Small intestine (tissue), 16 donors: ENCODE measurements around the gene ALLC. TPM values are rescaled to one million over a fixed set of nuclear protein-coding genes. Genes with fewer than 3 reads are reported as not detected.
"Not testable (repeated sequence)": the region's sequence is repeated elsewhere in the genome, so short reads cannot be mapped to it uniquely, and the experiment has no call there.

Source experiments
- DNase-seq, 2 donors: peaks; one replicate each; pipeline versions ENCODE4 v3.0.0 to v3.0.0-alpha.2; 2013
- FAIRE-seq: peaks from 2 replicates; lab custom pipeline; 2012; peaks lifted over from hg19 to GRCh38; lab: Jason Lieb, UNC
- H3K27ac ChIP-seq, 3 donors: one replicate each; pipeline ENCODE4 v1.5.1; 2013; ENCODE audit warnings: low read length in 2 of 3, mild to moderate bottlenecking in 2 of 3, control low read depth in 1 of 3, inconsistent platforms in 1 of 3, low read depth in 1 of 3, moderate library complexity in 1 of 3
- H3K27me3 ChIP-seq, 3 donors: one replicate each; pipeline ENCODE4 v1.6.1; 2013; ENCODE audit warnings: low read length in 3 of 3, inconsistent platforms in 1 of 3; ENCODE audit not compliant: control insufficient read depth in 3 of 3, insufficient read depth in 3 of 3
- H3K36me3 ChIP-seq, 3 donors: one replicate each; pipeline ENCODE4 v1.6.1; 2013; ENCODE audit warnings: low read length in 3 of 3, inconsistent platforms in 1 of 3, low read depth in 1 of 3, mild to moderate bottlenecking in 1 of 3, moderate library complexity in 1 of 3; ENCODE audit not compliant: control insufficient read depth in 3 of 3, insufficient read depth in 2 of 3
- H3K4me1 ChIP-seq, 3 donors: one replicate each; pipeline ENCODE4 v1.6.1; 2013; ENCODE audit warnings: low read length in 2 of 3, inconsistent platforms in 1 of 3, low read depth in 1 of 3, mild to moderate bottlenecking in 1 of 3, moderate library complexity in 1 of 3; ENCODE audit not compliant: control insufficient read depth in 3 of 3, insufficient read depth in 2 of 3
- H3K4me3 ChIP-seq, 3 donors: one replicate each; pipeline ENCODE4 v1.5.1; 2013; ENCODE audit warnings: low read length in 3 of 3, control low read depth in 1 of 3, inconsistent platforms in 1 of 3, low read depth in 1 of 3, mild to moderate bottlenecking in 1 of 3, moderate library complexity in 1 of 3
- H3K9me3 ChIP-seq, 2 donors: one replicate each; pipeline ENCODE4 v1.6.1; 2013; ENCODE audit warnings: low read depth in 1 of 2, low read length in 1 of 2; ENCODE audit not compliant: control insufficient read depth in 2 of 2, insufficient read depth in 1 of 2
- WGBS, 3 donors: extraction: QIAGEN DNeasy Blood & Tissue Kit; methylation state at CpG; one replicate each; pipeline ENCODE4 v1.1.7; 2013; 5-methylcytosine and 5-hydroxymethylcytosine counted together
- long read RNA-seq, 10 donors: transcript quantifications; one replicate each; lab custom pipeline, GENCODE V29; 2026
- polyA plus RNA-seq, 4 donors: library from polyadenylated mRNA; stranded (reverse) in 3 of 4; unstranded in 1 of 4; fragments of 200-250 nt in 3 of 4; fragments of 120-200 nt in 1 of 4; gene quantifications; one replicate each; pipeline versions ENCODE4 v1.2.1 to v1.2.3, GENCODE V29; 2013
- donor health status: healthy with polysubstance abuse.
- donor health status: control.
- donor health status: control.
- donor health status: Bipolar disorder and iron deficiency.
- donor health status: healthy.

ALLC gene
- polyA plus RNA-seq = under 1 TPM in 1 of 4 donors, not detected in 3; 0.07 TPM
- long read RNA-seq, donor 1 = 0 reads
- long read RNA-seq, donor 2 = 0 reads
- long read RNA-seq, donor 3 = 0 reads
- long read RNA-seq, donor 4 = 0 reads
- long read RNA-seq, donor 5 = 0 reads
- long read RNA-seq, donor 6 = 0 reads
- long read RNA-seq, donor 7 = 0 reads
- long read RNA-seq, donor 8 = 0 reads
- long read RNA-seq, donor 9 = 0 reads
- long read RNA-seq, donor 10 = 0 reads

- no peaks in the 10 kb centered on the region for H3K36me3 ChIP-seq
- WGBS, 3 donors = 85 to 95% (median 93%) methylated on average over 7 of the region's 7 CpGs
- H3K4me3 ChIP-seq = no peak within 1 kb of the TSS
- no peaks in the 10 kb centered on the region for H3K4me1 ChIP-seq
- H3K27ac ChIP-seq = peak within 1 kb of the TSS in 1 of 3 donors; percentile 8
- DNase-seq = no peak
- peaks cover 0 to 3% of the 10 kb centered on the region in 2 donors for H3K9me3 ChIP-seq
- no peak for FAIRE-seq
- no peaks in the 10 kb centered on the region for H3K27me3 ChIP-seq
These were observed at the start of gene ALLC for GRCh38 chr2:3657881-3658280. ALLC (plus strand) TSS chr2:3658200; CDS start chr2:3671158, 12,958 bp downstream.

GRCh38 chr2:3608373-3609278 lies 49.4 kb upstream of the ALLC start:
- Histone ChIP-seq H3K4me1 (no peaks in the 10 kb centered on the region), H3K4me3 (no peak overlapping the region), H3K36me3 (no peaks in the 10 kb centered on the region), H3K27me3 (no peaks in the 10 kb centered on the region), H3K9me3 (peaks cover 0 to 5% of the 10 kb centered on the region in 2 donors), H3K27ac (no peak overlapping the region)
- FAIRE-seq (no peak), DNase-seq (no peak)
- WGBS, 3 donors = 67 to 77% (median 74%) methylated on average over 19 of the region's 19 CpGs

GRCh38 chr2:3609279-3609673 lies 48.7 kb upstream of the ALLC start:
- not testable (repeated sequence) for H3K4me1 ChIP-seq, DNase-seq, H3K4me3 ChIP-seq, H3K27me3 ChIP-seq, FAIRE-seq, H3K36me3 ChIP-seq, H3K27ac ChIP-seq, H3K9me3 ChIP-seq
- 47 to 72% (median 59%) methylated on average over 4 of the region's 4 CpGs for WGBS, 3 donors

- H3K4me3 ChIP-seq = no peak overlapping the region
- H3K27ac ChIP-seq = no peak overlapping the region
- DNase-seq (no peak), FAIRE-seq (no peak)
- no peaks in the 10 kb centered on the region for H3K27me3 ChIP-seq
- WGBS, 3 donors = 80 to 93% (median 89%) methylated on average over 9 of the region's 9 CpGs
- H3K4me1 ChIP-seq = no peaks in the 10 kb centered on the region
- H3K9me3 ChIP-seq = peaks cover 0 to 5% of the 10 kb centered on the region in 2 donors
- H3K36me3 ChIP-seq = no peaks in the 10 kb centered on the region
These were observed 47.6 kb upstream of the ALLC start for GRCh38 chr2:3610415-3610814.

- Histone ChIP-seq H3K9me3 (peaks cover 0 to 5% of the 10 kb centered on the region in 2 donors), H3K4me3 (no peak overlapping the region), H3K4me1 (no peaks in the 10 kb centered on the region), H3K27me3 (no peaks in the 10 kb centered on the region), H3K27ac (no peak overlapping the region), H3K36me3 (no peaks in the 10 kb centered on the region)
- DNase-seq = no peak
- WGBS, 3 donors = 80 to 88% (median 83%) methylated on average over 23 of the region's 23 CpGs
- no peak for FAIRE-seq
These were observed 47.0 kb upstream of the ALLC start for GRCh38 chr2:3610881-3611505.

GRCh38 chr2:3611589-3611988 lies 46.4 kb upstream of the ALLC start:
- no peaks in the 10 kb centered on the region for H3K36me3 ChIP-seq
- 86 to 89% (median 87%) methylated on average over 11 of the region's 11 CpGs for WGBS, 3 donors
- DNase-seq (no peak), FAIRE-seq (no peak)
- H3K9me3 ChIP-seq = peaks cover 0 to 5% of the 10 kb centered on the region in 2 donors
- no peaks in the 10 kb centered on the region for H3K27me3 ChIP-seq
- no peaks in the 10 kb centered on the region for H3K4me1 ChIP-seq
- H3K4me3 ChIP-seq = no peak overlapping the region
- no peak overlapping the region for H3K27ac ChIP-seq

GRCh38 chr2:3612639-3613523 lies 45.1 kb upstream of the ALLC start:
- DNase-seq = no peak

More at GRCh38 chr2:3612639-3613523, 45.1 kb upstream of the ALLC start:
- Histone ChIP-seq H3K27ac (no peak overlapping the region), H3K4me3 (no peak overlapping the region), H3K4me1 (no peaks in the 10 kb centered on the region), H3K27me3 (no peaks in the 10 kb centered on the region), H3K9me3 (peaks cover 0 to 5% of the 10 kb centered on the region in 2 donors), H3K36me3 (no peaks in the 10 kb centered on the region)
- 87 to 92% (median 90%) methylated on average over 29 of the region's 29 CpGs for WGBS, 3 donors
- no peak for FAIRE-seq
